Measurements from ENCODE around the gene PSMD3. TPM values are rescaled to one million over a fixed set of nuclear protein-coding genes. Genes with fewer than 3 reads are reported as not detected.

Gene PSMD3
- total and polyA plus RNA-seq, 2 experiments from 2014 or later = 92.1 to 114 TPM

- Histone ChIP-seq H3K9me2 (replicated peaks; ENCODE audit: insufficient read depth) (no peaks in the 10 kb centered on the region), H4K20me1 (ENCODE audit: insufficient read depth, poor library complexity, severe bottlenecking) (no peaks in the 10 kb centered on the region), H3K36me3 (replicated peaks; ENCODE audit: insufficient read depth, low read depth) (no peaks in the 10 kb centered on the region), H3K4me2 (no peak overlapping the region), H2AFZ (no peak overlapping the region), H3K4me1 (ENCODE audit: insufficient read depth) (peaks cover 14% of the 10 kb centered on the region), H3K27ac (no peak overlapping the region), H3K4me3 (no peak overlapping the region), H3K9me3 (ENCODE audit: low read depth) (no peaks in the 10 kb centered on the region), H3K79me2 (no peaks in the 10 kb centered on the region), H3K27me3 (no peaks in the 10 kb centered on the region)
- WGBS (ENCODE audit: low lambda C conversion rate, missing lambda C conversion rate) = 78% methylated on average over 15 of the region's 15 CpGs
- no peak for TF ChIP-seq EZH2 (IDR thresholded peaks at IDR 0.05; ENCODE audit: borderline replicate concordance)
- TF ChIP-seq CTCF (IDR thresholded peaks at IDR 0.05; ENCODE audit: poor library complexity) = no peak
- TF ChIP-seq EZH2phosphoT487 (IDR thresholded peaks at IDR 0.05; ENCODE audit: low read depth, severe bottlenecking, unreplicated experiment) = no peak
- no peak for DNase-seq (ENCODE audit: low spot score)
These were observed 36.9 kb downstream of the PSMD3 start for GRCh38 chr17:40017422-40018080.

DNA sequence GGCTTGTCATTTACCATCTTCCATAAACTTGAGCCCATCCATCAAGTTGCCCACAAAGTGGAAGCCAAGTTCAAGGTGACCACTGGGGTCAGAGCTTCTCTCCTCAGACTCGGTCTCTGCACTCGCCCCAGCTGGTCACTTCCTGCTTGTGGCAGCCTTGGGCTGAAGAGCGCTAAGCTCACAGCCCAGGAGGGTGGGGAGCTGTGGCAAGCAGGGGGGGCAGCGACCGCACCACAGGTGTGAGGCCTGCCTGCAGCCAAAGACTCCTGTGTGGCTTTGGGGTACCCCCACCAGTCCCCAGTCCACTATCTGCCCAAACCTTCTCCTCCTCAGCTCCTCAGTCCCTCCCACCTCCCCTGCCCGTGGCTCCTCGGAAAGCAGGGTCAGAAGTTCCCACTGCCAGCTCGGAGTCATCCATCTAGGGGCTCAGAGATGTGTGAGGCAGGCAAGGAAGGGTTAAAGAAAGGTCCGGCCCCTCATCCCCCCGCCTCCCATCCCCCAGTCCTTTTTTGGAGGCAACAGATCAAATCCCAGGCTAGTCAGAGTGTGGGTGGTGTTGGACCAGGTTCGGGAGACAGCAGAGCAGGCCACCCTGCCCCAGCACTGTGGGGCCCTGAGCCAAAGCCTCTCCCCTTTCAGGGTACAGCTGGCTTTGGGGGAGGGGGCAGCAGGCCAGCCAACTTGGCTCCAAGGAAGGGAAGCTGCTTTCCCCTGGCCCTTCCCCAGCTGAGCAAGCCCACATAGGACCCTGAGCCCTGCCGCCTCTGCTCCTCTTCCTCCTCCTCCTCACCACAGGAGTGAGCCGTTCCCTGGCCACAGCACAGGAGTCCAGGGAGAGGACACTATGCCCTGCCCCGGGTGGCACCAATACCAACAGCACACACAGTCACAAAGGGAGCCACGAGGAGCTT lies 37.9 kb downstream of the PSMD3 start:
- H3K4me3 ChIP-seq = no peak overlapping the region
- H3K27me3 ChIP-seq = no peaks in the 10 kb centered on the region
- H3K79me2 ChIP-seq = no peaks in the 10 kb centered on the region
- H3K36me3 ChIP-seq (replicated peaks; ENCODE audit: insufficient read depth, low read depth) = no peaks in the 10 kb centered on the region
- no peak overlapping the region for H3K27ac ChIP-seq
- TF ChIP-seq CTCF (IDR thresholded peaks at IDR 0.05; ENCODE audit: poor library complexity) = no peak
- WGBS (ENCODE audit: low lambda C conversion rate, missing lambda C conversion rate) = 49% methylated on average over 13 of the region's 15 CpGs
- no peaks in the 10 kb centered on the region for H3K9me2 ChIP-seq (replicated peaks; ENCODE audit: insufficient read depth)
- DNase-seq (ENCODE audit: low spot score) = peak; percentile 12
- no peak overlapping the region for H2AFZ ChIP-seq
- H3K9me3 ChIP-seq (ENCODE audit: low read depth) = no peaks in the 10 kb centered on the region
- peaks cover 14% of the 10 kb centered on the region for H3K4me1 ChIP-seq (ENCODE audit: insufficient read depth)
- H3K4me2 ChIP-seq = no peak overlapping the region
- no peaks in the 10 kb centered on the region for H4K20me1 ChIP-seq (ENCODE audit: insufficient read depth, poor library complexity, severe bottlenecking)

GRCh38 chr17:40019140-40019991 lies 38.8 kb downstream of the PSMD3 start:
- H3K9me2 ChIP-seq (replicated peaks; ENCODE audit: insufficient read depth) = no peaks in the 10 kb centered on the region
- H3K36me3 ChIP-seq (replicated peaks; ENCODE audit: insufficient read depth, low read depth) = no peaks in the 10 kb centered on the region
- TF ChIP-seq EZH2 (IDR thresholded peaks at IDR 0.05; ENCODE audit: borderline replicate concordance) (no peak), CTCF (IDR thresholded peaks at IDR 0.05; ENCODE audit: poor library complexity) (no peak), EZH2phosphoT487 (IDR thresholded peaks at IDR 0.05; ENCODE audit: low read depth, severe bottlenecking, unreplicated experiment) (no peak)
- H3K9me3 ChIP-seq (ENCODE audit: low read depth) = no peaks in the 10 kb centered on the region
- no peak overlapping the region for H3K4me2 ChIP-seq
- H3K27ac ChIP-seq = no peak overlapping the region
- no peaks in the 10 kb centered on the region for H3K27me3 ChIP-seq
- WGBS (ENCODE audit: low lambda C conversion rate, missing lambda C conversion rate) = 83% methylated on average over 24 of the region's 24 CpGs
- H3K4me3 ChIP-seq = no peak overlapping the region
- H3K4me1 ChIP-seq (ENCODE audit: insufficient read depth) = peaks cover 12% of the 10 kb centered on the region
- H2AFZ ChIP-seq = no peak overlapping the region
- DNase-seq (ENCODE audit: low spot score) = peak; percentile 4
- no peaks in the 10 kb centered on the region for H4K20me1 ChIP-seq (ENCODE audit: insufficient read depth, poor library complexity, severe bottlenecking)
- H3K79me2 ChIP-seq = no peaks in the 10 kb centered on the region
